Measurements from ENCODE around the gene OFD1.

OFD1 gene

GRCh38 chrX:13755254-13755653, 20.7 kb downstream of the OFD1 start:
- no peak for DNase-seq

- no peak for DNase-seq
Measured at GRCh38 chrX:13756381-13756780, 21.8 kb downstream of the OFD1 start.

- DNase-seq: peak in 1 of 2 donors; percentile 32
Measured at GRCh38 chrX:13759152-13759718, 24.7 kb downstream of the OFD1 start.

GRCh38 chrX:13760426-13760825, 25.9 kb downstream of the OFD1 start:
- no peak for DNase-seq

- DNase-seq: no peak
Measured at GRCh38 chrX:13761606-13762414, 27.3 kb downstream of the OFD1 start.

- no peak for DNase-seq
Measured at GRCh38 chrX:13763489-13763888, 28.9 kb downstream of the OFD1 start.

GRCh38 chrX:13764281-13764680, 29.7 kb downstream of the OFD1 start:
- no peak for DNase-seq

GRCh38 chrX:13764765-13765164, 30.2 kb downstream of the OFD1 start:
- DNase-seq: no peak

GRCh38 chrX:13768939-13769338, 34.4 kb downstream of the OFD1 start:
- no peak for DNase-seq

- no peak for DNase-seq
Measured at GRCh38 chrX:13770013-13770535, 35.5 kb downstream of the OFD1 start.

- DNase-seq: no peak
Measured at GRCh38 chrX:13774696-13775095, 40.1 kb downstream of the OFD1 start.

GRCh38 chrX:13775837-13776236, 41.3 kb downstream of the OFD1 start:
- DNase-seq: no peak

- no peak for DNase-seq
Measured at GRCh38 chrX:13776387-13776786, 41.8 kb downstream of the OFD1 start.

GRCh38 chrX:13778916-13779315, 44.4 kb downstream of the OFD1 start:
- DNase-seq: no peak

- DNase-seq: no peak
Measured at GRCh38 chrX:13780868-13781427, 46.4 kb downstream of the OFD1 start.

GRCh38 chrX:13786048-13786447, 51.5 kb downstream of the OFD1 start:
- no peak for DNase-seq

GRCh38 chrX:13790206-13791131, 55.9 kb downstream of the OFD1 start:
- DNase-seq: no peak

GRCh38 chrX:13791145-13791544, 56.6 kb downstream of the OFD1 start:
- DNase-seq: no peak

- no peak for DNase-seq
Measured at GRCh38 chrX:13791559-13791958, 57.0 kb downstream of the OFD1 start.

GRCh38 chrX:13793897-13794296, 59.3 kb downstream of the OFD1 start:
- DNase-seq: no peak

GRCh38 chrX:13794417-13794816, 59.9 kb downstream of the OFD1 start:
- DNase-seq: no peak

GRCh38 chrX:13797512-13797911, 63.0 kb downstream of the OFD1 start:
- no peak for DNase-seq

GRCh38 chrX:13798184-13798583, 63.6 kb downstream of the OFD1 start:
- no peak for DNase-seq

Measured in bone marrow (tissue), 2 donors.